Erythroblast (primary cell): ENCODE data around the gene DIPK1B.
A peak's percentile ranks its signal among the peaks of the same experiment; 100 is the strongest.

Source experiments
- DNase-seq, 2 experiments: peaks; one replicate each; lab custom pipeline; 2025; lab: John Stamatoyannopoulos, UW
- GATA1 ChIP-seq: IDR thresholded peaks from 2 replicates; pipeline ENCODE4 v1.6.1; 2011; ENCODE audit warnings: low read depth, mild to moderate bottlenecking, control low read depth, low read length, moderate library complexity
- POLR2A ChIP-seq: IDR thresholded peaks from 2 replicates; pipeline ENCODE4 v1.6.1; 2011; ENCODE audit warnings: mild to moderate bottlenecking, low read length

The DIPK1B gene

DNA sequence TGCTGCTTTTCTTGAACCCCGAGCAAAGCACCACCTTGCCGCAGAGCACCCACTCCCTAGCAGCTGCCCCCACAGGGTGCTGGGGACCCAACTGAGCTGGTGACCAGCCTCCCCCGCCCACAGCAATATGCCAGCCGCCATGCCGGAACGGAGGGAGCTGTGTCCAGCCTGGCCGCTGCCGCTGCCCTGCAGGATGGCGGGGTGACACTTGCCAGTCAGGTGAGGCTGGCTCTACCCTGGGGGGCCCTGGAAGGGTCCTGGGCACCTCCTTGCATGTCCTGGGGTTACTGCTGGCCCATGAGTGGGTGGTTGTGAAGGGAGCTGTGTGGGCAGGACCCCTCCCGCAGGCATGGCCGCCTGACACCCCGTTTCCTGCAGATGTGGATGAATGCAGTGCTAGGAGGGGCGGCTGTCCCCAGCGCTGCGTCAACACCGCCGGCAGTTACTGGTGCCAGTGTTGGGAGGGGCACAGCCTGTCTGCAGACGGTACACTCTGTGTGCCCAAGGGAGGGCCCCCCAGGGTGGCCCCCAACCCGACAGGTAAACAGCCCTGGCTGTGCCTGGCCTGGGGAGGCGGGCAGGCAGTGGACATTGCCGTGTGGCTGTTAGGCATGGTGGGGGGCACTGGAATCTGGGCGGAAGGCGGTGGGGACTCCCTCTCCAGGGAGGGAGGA is 42.4 kb upstream of the DIPK1B start:
- no peak for DNase-seq
- TF ChIP-seq POLR2A (no peak), GATA1 (no peak)

GRCh38 chr9:136670576-136671253 is 41.7 kb upstream of the DIPK1B start:
- TF ChIP-seq GATA1 (no peak), POLR2A (no peak)
- no peak for DNase-seq

- DNase-seq: no peak
- TF ChIP-seq POLR2A (no peak), GATA1 (no peak)
Observed at GRCh38 chr9:136671254-136671614, 41.1 kb upstream of the DIPK1B start.

GRCh38 chr9:136671646-136672430 is 40.5 kb upstream of the DIPK1B start:
- TF ChIP-seq GATA1: no peak
- peak in 1 of 2 experiments; percentile 47 for DNase-seq

DNA sequence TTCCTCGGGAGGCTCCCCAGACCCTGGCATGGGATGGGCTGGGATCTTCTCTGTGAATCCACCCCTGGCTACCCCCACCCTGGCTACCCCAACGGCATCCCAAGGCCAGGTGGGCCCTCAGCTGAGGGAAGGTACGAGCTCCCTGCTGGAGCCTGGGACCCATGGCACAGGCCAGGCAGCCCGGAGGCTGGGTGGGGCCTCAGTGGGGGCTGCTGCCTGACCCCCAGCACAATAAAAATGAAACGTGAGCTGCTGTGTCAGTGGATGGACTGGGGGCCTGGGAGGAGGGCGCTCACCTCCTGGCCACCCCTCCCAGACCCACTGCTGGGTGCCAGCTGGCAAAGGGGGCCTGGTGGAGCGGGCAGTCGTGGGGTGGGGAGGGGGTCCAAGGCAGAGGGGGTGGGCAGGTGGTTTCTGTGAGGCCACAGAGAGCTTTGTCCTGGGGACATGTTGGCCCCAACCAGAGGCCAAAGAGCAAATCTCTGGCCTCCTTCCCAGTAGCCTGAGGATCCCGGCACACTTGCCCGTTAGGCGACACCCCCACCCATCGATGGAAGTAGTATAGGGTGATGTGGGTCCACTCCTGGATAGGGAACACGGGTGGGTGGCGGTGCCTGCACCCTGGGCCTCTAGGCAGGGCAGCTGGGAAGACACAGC is 39.8 kb upstream of the DIPK1B start:
- DNase-seq: no peak
- TF ChIP-seq POLR2A: no peak
- no peak for TF ChIP-seq GATA1

- no peak for DNase-seq
- TF ChIP-seq GATA1 (no peak), POLR2A (no peak)
Observed at GRCh38 chr9:136673088-136673974, 39.0 kb upstream of the DIPK1B start.

DNA sequence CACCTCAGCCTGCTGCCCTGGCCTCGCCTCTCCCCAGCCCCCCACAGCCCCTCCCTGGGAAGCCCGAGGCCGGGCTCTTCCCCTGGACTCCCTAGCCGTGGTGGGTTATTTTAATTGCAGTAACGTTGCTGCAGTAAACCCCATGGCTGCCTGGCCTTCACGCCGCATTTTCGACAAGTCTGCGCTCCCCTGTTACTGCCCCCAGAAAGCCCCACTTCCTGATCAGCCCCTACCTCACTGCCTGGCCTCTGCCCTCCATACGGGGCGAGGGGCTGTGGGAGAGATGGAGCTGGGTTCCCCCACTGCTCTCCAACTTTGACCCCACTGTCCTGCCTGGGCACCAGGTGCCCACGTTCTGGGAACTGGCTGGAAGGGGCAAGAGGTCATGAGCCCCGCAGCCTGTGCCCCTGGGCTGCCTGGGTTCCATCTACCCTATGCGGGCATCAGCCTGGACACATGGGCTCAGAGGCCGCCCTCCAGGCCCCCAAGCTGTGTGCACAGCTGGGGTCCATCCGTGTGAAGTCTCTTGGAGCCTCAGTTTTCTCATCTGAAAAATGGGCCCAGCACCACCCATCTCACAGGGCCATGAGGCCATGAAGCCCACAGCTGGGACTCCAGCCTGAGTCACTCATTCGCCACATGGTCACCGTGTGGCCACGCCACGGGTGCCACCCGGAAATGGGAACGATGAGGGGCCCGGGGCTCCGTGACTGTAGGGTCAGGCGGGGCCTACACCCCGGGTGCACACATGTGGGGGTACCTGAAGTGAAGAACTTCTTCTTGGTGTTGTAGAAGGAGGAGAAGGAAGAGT is 38.2 kb upstream of the DIPK1B start:
- TF ChIP-seq GATA1 (no peak), POLR2A (peak; percentile 35)
- DNase-seq: no peak

GRCh38 chr9:136674786-136675349 is 37.5 kb upstream of the DIPK1B start:
- no peak for DNase-seq
- TF ChIP-seq POLR2A: no peak
- TF ChIP-seq GATA1: no peak

DNA sequence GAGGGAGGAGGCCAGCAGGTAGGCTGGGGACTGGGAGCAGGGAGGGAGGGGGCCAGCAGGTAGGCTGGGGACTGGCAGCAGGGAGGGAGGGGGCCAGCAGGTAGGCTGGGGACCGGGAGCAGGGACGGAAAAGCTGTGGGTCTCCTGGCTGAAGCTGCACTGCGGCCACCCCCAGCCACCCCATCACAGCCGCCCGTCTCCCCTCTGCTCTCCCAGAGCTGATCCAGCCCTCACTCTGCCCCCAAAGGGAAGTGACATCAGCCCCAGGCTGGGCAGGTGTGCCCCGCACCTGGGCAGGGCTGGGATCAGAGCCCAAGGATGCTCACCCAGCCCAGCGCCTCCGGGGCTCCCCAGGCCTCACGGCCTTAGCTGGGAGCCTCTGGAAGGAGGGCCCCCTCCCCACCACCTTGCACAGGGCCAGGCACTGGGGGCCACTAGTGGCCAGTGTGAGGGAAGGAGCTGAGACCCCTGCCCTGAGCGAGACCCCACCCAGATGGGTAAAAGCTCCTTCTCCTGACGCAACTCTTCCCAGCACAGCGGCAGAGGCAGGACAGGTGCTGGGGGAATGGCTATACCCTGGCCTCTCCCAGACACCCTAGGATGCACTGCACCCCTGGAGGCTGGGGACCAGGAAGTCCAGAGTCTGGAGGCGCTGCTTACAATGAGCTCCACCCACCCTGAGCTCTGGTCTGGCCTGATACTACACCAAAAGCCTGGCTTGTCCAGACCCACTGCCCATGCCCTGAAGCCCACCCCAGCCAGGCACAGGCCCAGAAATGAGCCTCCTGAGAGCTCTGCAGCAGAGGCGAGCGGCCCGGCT is 36.7 kb upstream of the DIPK1B start:
- TF ChIP-seq GATA1: no peak
- TF ChIP-seq POLR2A: peak; percentile 14
- no peak for DNase-seq

DNA sequence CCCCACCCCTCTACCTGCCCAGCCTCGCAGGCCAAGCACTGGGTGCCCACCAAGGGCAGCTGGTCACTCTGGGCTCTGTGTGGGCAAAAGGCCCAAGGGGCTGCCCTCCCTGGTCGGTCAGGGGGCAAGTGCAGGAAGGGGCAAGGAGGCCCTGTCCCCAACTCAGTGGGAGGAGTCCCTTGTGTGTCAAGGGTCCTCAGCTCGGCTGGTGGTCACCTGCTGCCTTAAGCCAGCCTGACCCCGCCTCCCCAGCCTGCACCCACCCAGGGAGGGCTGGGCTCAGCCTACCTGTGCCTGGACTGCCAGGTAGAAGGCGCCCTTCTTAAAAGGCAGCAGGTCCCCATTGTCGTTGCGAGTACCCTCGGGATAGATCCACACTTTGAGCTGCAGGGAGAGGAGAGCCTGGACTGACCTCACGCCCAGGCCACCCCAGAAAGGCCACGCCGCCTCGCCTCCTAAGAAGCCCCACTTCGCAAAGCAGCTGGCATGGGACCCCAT is 36.0 kb upstream of the DIPK1B start:
- TF ChIP-seq GATA1 (no peak), POLR2A (no peak)
- no peak for DNase-seq
